HEK293T (cell line): ENCODE results near the gene KRT38.

Experiments
- CTCF ChIA-PET: fragments of 350-600 bp; formaldehyde crosslinking; extraction: SDS; loops from one replicate; lab custom pipeline; 2021; ENCODE audit warnings: antibody characterized with exemption, inconsistent platforms; lab: Yijun Ruan, JAX
- POLR2A ChIA-PET: fragments of 350-600 bp; formaldehyde crosslinking; extraction: SDS; loops from one replicate; lab custom pipeline; 2020; ENCODE audit warnings: antibody characterized with exemption, inconsistent platforms; lab: Yijun Ruan, JAX
- DNase-seq: peaks from one replicate; pipeline ENCODE4 v3.0.0; 2012; ENCODE audit warnings: mixed read lengths; ENCODE audit errors: extremely low spot score
- ARNT ChIP-seq: fragments of 450-650 bp; IDR thresholded peaks from 2 replicates; pipeline ENCODE4 v1.6.1; 2017; ENCODE audit warnings: mild to moderate bottlenecking
- BHLHE40 ChIP-seq: fragments of 450-650 bp; IDR thresholded peaks from 2 replicates; pipeline ENCODE4 v1.6.1; 2016; ENCODE audit warnings: mild to moderate bottlenecking, moderate library complexity, borderline replicate concordance
- CTBP1 ChIP-seq: fragments of 450-650 bp; IDR thresholded peaks from 2 replicates; pipeline ENCODE4 v1.6.1; 2016; ENCODE audit warnings: borderline replicate concordance
- ELF4 ChIP-seq: fragments of 450-650 bp; IDR thresholded peaks from 2 replicates; pipeline ENCODE4 v1.6.1; 2017; ENCODE audit warnings: antibody characterized with exemption
- FOXA1 ChIP-seq: fragments of 450-650 bp; IDR thresholded peaks from 2 replicates; pipeline ENCODE4 v1.6.1; 2016; ENCODE audit warnings: mild to moderate bottlenecking
- FOXK2 ChIP-seq: fragments of 450-650 bp; IDR thresholded peaks from 2 replicates; pipeline ENCODE4 v1.6.1; 2016; ENCODE audit warnings: mild to moderate bottlenecking
- FOXM1 ChIP-seq: fragments of 450-650 bp; IDR thresholded peaks from 2 replicates; pipeline ENCODE4 v1.6.1; 2017; ENCODE audit warnings: mild to moderate bottlenecking, borderline replicate concordance
- HDGF ChIP-seq: fragments of 450-650 bp; IDR thresholded peaks from 2 replicates; pipeline ENCODE4 v1.6.1; 2017; ENCODE audit warnings: antibody characterized with exemption, borderline replicate concordance
- L3MBTL2 ChIP-seq: fragments of 450-650 bp; conservative IDR thresholded peaks from 2 replicates; pipeline ENCODE4 v1.6.1; 2016; ENCODE audit warnings: mild to moderate bottlenecking
- LEF1 ChIP-seq: fragments of 450-650 bp; IDR thresholded peaks from 2 replicates; pipeline ENCODE4 v1.6.1; 2017; ENCODE audit warnings: mild to moderate bottlenecking, borderline replicate concordance
- NFRKB ChIP-seq: fragments of 450-650 bp; IDR thresholded peaks from 2 replicates; pipeline ENCODE4 v1.6.1; 2016; ENCODE audit warnings: mild to moderate bottlenecking, moderate library complexity
- SP1 ChIP-seq: fragments of 450-650 bp; IDR thresholded peaks from 2 replicates; pipeline ENCODE4 v1.6.1; 2017
- SUZ12 ChIP-seq: fragments of 450-650 bp; IDR thresholded peaks from 2 replicates; pipeline ENCODE4 v1.6.1; 2016; ENCODE audit warnings: mild to moderate bottlenecking
- TARDBP ChIP-seq: fragments of 450-650 bp; IDR thresholded peaks from 2 replicates; pipeline ENCODE4 v1.6.1; 2016
- ZNF384 ChIP-seq: fragments of 450-650 bp; IDR thresholded peaks from 2 replicates; pipeline ENCODE4 v1.6.1; 2016
- TF ChIP-seq, protein P1 (sequence below): fragments of 450-650 bp; IDR thresholded peaks from 2 replicates; pipeline ENCODE4 v1.6.1; 2016

Gene KRT38

DNA sequence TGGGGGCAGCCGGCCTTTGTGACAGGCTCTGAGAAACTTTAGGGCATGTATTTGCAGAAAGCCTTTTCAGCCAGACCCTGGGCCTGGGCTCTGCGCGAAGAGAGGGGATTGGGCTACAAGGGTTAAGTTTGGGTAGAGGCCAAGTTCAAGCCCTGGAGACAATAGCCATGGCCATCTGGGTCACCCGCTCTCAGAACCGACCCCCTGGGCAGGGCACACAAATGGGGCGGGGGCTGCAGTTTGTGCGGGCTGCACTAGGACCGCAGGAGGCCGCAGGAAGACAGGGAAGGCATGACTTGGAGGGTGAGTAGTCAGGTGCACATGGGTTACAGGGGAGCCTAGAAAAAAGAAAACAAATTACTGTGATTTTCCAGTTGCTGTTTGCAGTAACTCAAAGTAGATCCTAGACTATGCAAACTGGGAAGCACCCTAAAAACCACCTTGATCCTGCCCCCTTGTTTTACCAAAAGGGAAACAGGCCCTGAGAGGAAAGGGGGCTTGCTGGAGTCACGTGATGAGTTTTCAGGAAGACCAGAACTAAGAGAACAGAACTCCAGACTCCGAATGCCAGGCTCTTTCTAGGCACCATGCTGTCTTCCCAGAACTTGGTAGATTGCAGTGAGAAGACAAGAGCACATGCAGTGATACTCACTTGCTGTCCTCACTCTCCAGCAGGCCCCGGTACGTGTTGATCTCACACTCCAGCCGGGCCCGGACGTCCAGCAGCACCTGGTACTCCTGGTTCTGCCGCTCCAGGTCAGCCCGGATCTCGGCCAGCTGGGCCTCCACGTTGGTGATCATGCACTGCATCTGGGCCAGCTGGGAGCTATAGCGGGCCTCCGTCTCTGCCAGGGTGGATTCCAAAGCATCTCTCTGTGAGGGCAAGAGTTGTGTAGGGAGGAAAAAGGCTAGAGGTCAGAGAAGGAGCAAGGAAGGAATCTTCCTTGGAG lies 36.4 kb upstream of the KRT38 start:
- CTCF ChIA-PET: no interaction called here
- DNase-seq: no peak
- POLR2A ChIA-PET: interaction anchor here (1.1 kb wide), 1 partner anchor 212 kb away, joined by 3 read pairs; no protein-coding TSS in a partner anchor
- no peak for TF ChIP-seq HDGF
- no peak for TF ChIP-seq SUZ12
- no peak for TF ChIP-seq FOXM1
- no peak for TF ChIP-seq SP1
- TF ChIP-seq ELF4: no peak
- TF ChIP-seq CTBP1: no peak
- TF ChIP-seq NFRKB: no peak
- TF ChIP-seq ARNT: no peak
- TF ChIP-seq, protein P1, sequence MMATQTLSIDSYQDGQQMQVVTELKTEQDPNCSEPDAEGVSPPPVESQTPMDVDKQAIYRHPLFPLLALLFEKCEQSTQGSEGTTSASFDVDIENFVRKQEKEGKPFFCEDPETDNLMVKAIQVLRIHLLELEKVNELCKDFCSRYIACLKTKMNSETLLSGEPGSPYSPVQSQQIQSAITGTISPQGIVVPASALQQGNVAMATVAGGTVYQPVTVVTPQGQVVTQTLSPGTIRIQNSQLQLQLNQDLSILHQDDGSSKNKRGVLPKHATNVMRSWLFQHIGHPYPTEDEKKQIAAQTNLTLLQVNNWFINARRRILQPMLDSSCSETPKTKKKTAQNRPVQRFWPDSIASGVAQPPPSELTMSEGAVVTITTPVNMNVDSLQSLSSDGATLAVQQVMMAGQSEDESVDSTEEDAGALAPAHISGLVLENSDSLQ: no peak
- TF ChIP-seq FOXK2: no peak
- TF ChIP-seq TARDBP: no peak

DNA sequence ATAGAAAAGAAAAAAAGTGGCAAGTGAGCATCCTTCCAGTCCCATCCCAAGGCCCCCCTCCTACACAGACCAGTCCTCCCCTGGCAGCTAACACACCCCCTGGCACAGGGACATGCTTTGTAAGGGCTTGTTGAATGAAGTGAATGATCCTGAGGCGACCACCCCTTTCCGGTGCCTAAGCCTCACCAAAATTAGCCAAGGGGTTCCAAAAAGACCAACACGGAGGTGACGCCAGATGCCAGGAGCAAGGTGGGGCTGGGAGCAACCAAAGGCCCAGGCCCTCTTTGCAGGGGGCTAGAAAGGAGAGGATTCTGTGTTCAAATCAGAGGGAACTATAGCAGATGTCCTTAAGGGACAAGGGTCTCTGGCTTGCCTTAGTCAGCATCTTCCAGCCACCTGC lies 34.6 kb upstream of the KRT38 start:
- CTCF ChIA-PET: interaction anchor here (1.1 kb wide), 1 partner anchor 10 kb away, joined by 4 read pairs; no protein-coding TSS in a partner anchor
- DNase-seq: no peak
- TF ChIP-seq ELF4 (no peak), ZNF384 (no peak), HDGF (no peak)
- POLR2A ChIA-PET: no interaction called here

DNA sequence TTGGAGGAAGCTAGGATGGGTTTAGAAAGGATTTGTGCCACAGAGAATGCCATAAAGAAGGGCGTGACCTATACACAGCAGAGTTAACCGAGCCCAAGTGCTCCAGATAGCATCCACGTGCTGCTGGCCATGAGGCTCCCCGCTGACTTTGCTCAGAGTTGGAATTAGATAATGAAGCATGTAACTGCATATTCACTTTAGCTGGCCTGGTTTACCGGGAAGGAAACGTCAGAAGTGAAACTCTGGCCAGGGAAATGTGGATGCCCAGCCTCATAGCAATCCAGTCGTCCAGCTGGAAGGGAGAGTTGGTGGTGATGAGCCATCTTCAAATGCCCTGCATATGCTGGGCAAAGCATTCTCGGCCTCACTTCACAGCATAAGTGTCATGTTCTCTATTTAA lies 34.1 kb upstream of the KRT38 start:
- CTCF ChIA-PET: interaction anchor here (1.1 kb wide), 1 partner anchor 10 kb away, joined by 4 read pairs; no protein-coding TSS in a partner anchor
- POLR2A ChIA-PET: no interaction called here

DNA sequence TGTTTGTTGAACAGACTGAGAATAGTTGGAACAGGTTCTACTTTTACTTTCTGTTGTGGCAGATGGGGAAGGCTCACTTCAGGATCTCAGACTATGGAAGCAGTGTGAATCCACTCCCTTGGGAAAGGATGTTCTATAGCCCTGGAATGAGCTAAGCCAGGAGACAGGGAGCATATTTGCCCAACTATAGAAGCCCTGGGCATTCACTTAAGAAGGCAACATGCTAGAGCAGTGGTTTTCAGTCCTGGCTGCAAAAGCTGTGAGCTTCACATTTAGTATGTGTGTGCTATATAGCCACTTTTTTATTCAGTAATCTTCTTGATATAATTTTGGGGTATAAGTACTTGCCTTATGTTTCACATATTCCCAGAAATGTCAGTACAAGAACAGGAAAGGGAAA lies 27.6 kb upstream of the KRT38 start:
- TF ChIP-seq ELF4: no peak
- POLR2A ChIA-PET: no interaction called here
- CTCF ChIA-PET: no interaction called here
- no peak for DNase-seq

More for the DNA sequence above, 34.1 kb upstream of the KRT38 start:
- no peak for DNase-seq
- TF ChIP-seq, protein P1: no peak
- TF ChIP-seq HDGF: no peak
- no peak for TF ChIP-seq L3MBTL2
- no peak for TF ChIP-seq NFRKB
- TF ChIP-seq BHLHE40: no peak
- TF ChIP-seq SP1: no peak
- no peak for TF ChIP-seq FOXA1

DNA sequence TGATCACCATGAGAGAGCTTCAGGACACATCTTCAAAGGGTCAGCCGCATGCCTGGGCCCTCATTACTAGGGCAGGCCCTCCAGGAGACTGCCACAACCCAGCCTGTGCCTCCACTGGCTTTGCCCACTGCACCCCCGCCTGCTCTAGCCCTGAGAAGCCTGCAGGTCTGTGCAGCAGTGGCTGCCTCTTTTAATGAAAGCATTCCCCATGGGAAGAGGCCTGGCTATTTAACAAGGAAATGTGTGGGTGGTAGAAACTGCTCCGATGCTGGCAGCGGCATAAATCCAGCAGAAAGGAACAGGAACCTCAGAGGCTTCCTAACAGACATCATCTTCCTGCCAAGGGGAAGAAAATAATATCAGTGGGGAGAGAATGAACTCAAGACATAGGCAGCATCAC lies 26.8 kb upstream of the KRT38 start:
- DNase-seq: no peak
- CTCF ChIA-PET: no interaction called here

DNA sequence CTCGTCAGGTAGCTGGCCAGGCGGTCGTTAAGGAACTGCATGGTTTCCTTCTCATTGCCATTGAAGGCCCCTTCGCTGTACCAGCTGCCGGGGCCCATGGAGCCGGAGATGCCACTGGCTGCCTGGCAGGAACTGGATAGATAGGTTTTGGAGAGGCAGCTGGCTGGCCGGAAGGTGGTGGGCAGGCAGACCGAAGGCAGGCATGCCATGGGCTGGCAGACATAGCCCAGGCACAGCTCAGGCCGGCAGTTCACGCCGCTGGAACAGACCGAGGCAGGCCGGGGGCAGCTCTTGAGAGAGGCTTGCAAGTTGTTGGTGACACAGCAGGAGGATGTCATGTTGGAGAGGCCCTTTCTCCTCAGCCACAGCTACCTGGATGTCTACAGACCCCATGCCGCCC lies 26.2 kb upstream of the KRT38 start, which contains the start of gene KRT32:
Gene KRT32, minus strand, starts transcription at position 399 of the 400 bp plus-strand sequence. Its CDS starts 61 bp downstream, at position 338.
- POLR2A ChIA-PET: no interaction called here
- no peak for TF ChIP-seq HDGF
- TF ChIP-seq NFRKB: no peak
- no peak for TF ChIP-seq SUZ12
- no peak for TF ChIP-seq ZNF384
- no peak for TF ChIP-seq BHLHE40
- no peak for TF ChIP-seq CTBP1
- no peak for TF ChIP-seq ARNT
- TF ChIP-seq FOXM1: no peak
- TF ChIP-seq SP1: no peak
- CTCF ChIA-PET: no interaction called here
- DNase-seq: no peak

More for the DNA sequence above, 26.8 kb upstream of the KRT38 start:
- POLR2A ChIA-PET: no interaction called here
- TF ChIP-seq FOXM1: no peak
- TF ChIP-seq TARDBP: no peak
- no peak for TF ChIP-seq ELF4
- TF ChIP-seq BHLHE40: no peak
- TF ChIP-seq L3MBTL2: no peak
- no peak for TF ChIP-seq SUZ12

DNA sequence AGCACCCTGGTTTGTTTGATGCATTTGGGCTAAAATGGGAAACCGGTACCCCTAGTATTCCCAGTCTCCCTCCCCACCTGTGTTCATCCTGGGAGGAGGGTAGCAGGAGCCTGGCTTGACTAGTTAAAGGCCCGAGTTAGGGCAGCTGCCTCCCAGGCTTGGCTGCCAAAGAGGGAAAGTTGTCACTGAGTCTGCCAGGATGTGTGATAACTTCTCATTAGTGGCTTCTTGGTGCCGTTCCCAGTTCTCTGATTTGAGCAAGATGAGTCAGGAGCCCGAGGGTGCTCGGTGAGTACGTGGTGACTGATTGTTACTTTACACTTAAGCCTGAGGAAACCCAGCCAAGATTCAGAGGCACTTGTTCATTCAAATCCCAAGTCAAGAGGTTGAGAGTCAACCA lies 23.9 kb upstream of the KRT38 start:
- CTCF ChIA-PET: no interaction called here
- DNase-seq: no peak

DNA sequence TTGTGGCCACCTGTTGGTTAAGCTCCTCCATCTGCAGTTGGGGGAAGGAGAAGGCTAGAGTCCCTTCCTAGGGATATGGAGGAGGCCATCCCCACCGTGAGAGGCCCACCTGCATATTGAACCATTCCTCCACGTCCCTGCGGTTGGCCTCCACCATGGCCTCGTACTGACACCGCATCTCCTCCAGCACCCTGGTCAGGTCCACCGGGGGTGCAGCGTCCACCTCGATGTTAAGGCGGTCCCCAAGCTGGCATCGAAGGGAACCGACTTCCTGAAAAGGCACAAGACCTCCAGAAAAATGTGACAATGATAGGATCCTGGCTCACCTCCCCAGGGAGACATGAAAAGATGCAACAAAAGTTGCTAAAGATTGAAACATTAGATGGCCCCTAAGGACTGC lies 23.4 kb upstream of the KRT38 start:
- no peak for DNase-seq
- no peak for TF ChIP-seq SP1
- no peak for TF ChIP-seq FOXM1
- no peak for TF ChIP-seq FOXA1
- TF ChIP-seq FOXK2: no peak
- TF ChIP-seq SUZ12: no peak
- TF ChIP-seq HDGF: no peak
- TF ChIP-seq BHLHE40: no peak
- TF ChIP-seq CTBP1: no peak
- no peak for TF ChIP-seq TARDBP
- TF ChIP-seq ELF4: no peak
- ChIA-PET CTCF (no interaction called here), POLR2A (no interaction called here)

More for the DNA sequence above, 23.9 kb upstream of the KRT38 start:
- POLR2A ChIA-PET: no interaction called here
- TF ChIP-seq SUZ12: no peak
- no peak for TF ChIP-seq ELF4
- TF ChIP-seq FOXK2: no peak
- TF ChIP-seq SP1: no peak
- TF ChIP-seq LEF1: no peak
- no peak for TF ChIP-seq L3MBTL2
- no peak for TF ChIP-seq FOXA1
